ENCODE measurements around the gene PLXNC1.
A peak's percentile ranks its signal among the peaks of the same experiment; 100 is the strongest.

The PLXNC1 gene

DNA sequence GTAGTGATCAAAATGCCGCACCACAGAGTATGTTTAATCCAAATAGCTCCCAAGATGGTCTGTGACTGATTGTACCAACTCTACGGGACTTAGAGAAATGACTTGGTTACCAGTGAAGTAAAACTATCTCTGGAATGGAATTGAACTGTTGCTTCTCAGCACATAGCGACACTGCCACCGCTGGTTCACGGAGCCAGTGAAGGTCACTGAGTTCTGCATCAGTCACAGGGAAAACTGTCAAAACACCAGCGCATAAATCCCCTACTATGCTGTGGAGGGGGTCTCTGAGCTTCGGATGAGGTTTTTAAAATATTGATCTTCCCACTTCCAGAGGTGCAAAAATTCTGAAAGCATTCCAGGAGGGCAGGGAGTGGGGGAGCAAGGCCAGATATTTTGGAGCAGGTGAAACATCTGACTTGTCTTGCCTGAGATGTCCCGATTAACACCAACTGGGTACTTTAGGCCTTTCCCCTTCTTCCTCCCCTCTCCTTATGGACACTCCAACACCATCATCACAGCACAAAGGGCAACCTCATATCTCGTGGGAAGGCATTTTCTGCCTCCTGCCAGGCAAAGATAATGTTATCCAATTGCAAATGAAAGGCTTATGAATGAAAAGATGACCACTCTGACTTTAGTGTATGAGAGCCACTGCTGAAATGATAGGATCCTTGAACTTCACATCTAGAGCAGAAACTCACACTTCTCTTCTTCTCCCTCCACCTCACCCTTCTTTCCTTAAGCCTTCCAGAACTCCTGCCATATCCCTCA, 2.0 kb upstream of the PLXNC1 start:
- H3K9me3 ChIP-seq (ENCODE audit: control insufficient read depth, insufficient read depth, low read depth, low read length): no peaks in the 10 kb centered on the region
- H3K4me1 ChIP-seq (ENCODE audit: control insufficient read depth, insufficient read depth, low read length): peaks cover 8% of the 10 kb centered on the region; the same call in 1 of the 2 replicates
- H3K27me3 ChIP-seq (ENCODE audit: control insufficient read depth, insufficient read depth, low read length): peaks cover 89% of the 10 kb centered on the region
- H3K27ac ChIP-seq (ENCODE audit: low read depth, low read length): no peak overlapping the region
- no peak overlapping the region for H3K4me3 ChIP-seq (ENCODE audit: low read depth, low read length)
- no peak overlapping the region for H3K9ac ChIP-seq (ENCODE audit: low read length)
- no peaks in the 10 kb centered on the region for H3K36me3 ChIP-seq (ENCODE audit: control insufficient read depth, insufficient read depth, low read length)

DNA sequence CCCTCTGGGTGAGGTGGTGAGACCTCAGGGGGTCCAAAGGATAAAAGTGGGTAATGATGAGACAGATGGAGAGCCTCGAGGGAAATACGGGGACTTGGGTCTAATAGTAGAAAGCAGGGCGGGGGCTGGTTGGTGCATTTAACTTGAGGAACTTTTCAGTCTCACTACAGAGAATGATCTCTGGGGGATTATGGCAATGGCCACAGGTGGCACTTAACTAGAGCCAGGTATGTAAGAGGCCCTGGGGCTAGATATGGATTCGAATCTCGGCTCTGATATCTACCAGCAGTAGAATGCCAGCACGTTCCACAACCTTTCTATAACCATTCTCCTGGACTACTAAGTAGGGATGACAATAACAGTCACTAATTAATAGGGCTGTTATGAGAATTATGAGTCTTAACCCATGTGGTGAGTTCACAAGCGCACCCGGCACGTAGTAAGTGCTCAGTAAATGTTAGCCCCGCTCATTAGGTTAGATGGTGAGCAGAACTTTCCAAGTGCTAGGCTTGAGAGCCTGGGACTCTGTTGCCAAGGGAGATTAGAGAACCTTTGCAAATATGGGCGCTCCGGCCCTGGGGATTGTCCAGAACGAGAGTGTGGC, 888 bp upstream of the PLXNC1 start:
- no peak overlapping the region for H3K27ac ChIP-seq (ENCODE audit: low read depth, low read length)
- no peak overlapping the region for H3K9ac ChIP-seq (ENCODE audit: low read length)
- H3K4me3 ChIP-seq (ENCODE audit: low read depth, low read length): peak overlapping the region; percentile 61
- peaks cover 8% of the 10 kb centered on the region; the same call in 1 of the 2 replicates for H3K4me1 ChIP-seq (ENCODE audit: control insufficient read depth, insufficient read depth, low read length)
- no peaks in the 10 kb centered on the region for H3K9me3 ChIP-seq (ENCODE audit: control insufficient read depth, insufficient read depth, low read depth, low read length)
- peaks cover 98% of the 10 kb centered on the region for H3K27me3 ChIP-seq (ENCODE audit: control insufficient read depth, insufficient read depth, low read length)
- H3K36me3 ChIP-seq (ENCODE audit: control insufficient read depth, insufficient read depth, low read length): no peaks in the 10 kb centered on the region

GRCh38 chr12:94148739-94149118, 352 bp downstream of the PLXNC1 start:
- peak overlapping the region; percentile 47 for H3K9ac ChIP-seq (ENCODE audit: low read length)
- peak overlapping the region; percentile 72 for H3K4me3 ChIP-seq (ENCODE audit: low read depth, low read length)
- H3K4me1 ChIP-seq (ENCODE audit: control insufficient read depth, insufficient read depth, low read length): peaks cover 8% of the 10 kb centered on the region; the same call in 1 of the 2 replicates
- peaks cover 98% of the 10 kb centered on the region for H3K27me3 ChIP-seq (ENCODE audit: control insufficient read depth, insufficient read depth, low read length)
- H3K27ac ChIP-seq (ENCODE audit: low read depth, low read length): no peak overlapping the region
- no peaks in the 10 kb centered on the region for H3K36me3 ChIP-seq (ENCODE audit: control insufficient read depth, insufficient read depth, low read length)
- no peaks in the 10 kb centered on the region for H3K9me3 ChIP-seq (ENCODE audit: control insufficient read depth, insufficient read depth, low read depth, low read length)

GRCh38 chr12:94149119-94149780, 873 bp downstream of the PLXNC1 start:
- Histone ChIP-seq H3K27ac (ENCODE audit: low read depth, low read length) (no peak overlapping the region), H3K36me3 (ENCODE audit: control insufficient read depth, insufficient read depth, low read length) (no peaks in the 10 kb centered on the region), H3K27me3 (ENCODE audit: control insufficient read depth, insufficient read depth, low read length) (peaks cover 98% of the 10 kb centered on the region), H3K9ac (ENCODE audit: low read length) (peak overlapping the region; percentile 47), H3K4me3 (ENCODE audit: low read depth, low read length) (peak overlapping the region; percentile 72), H3K9me3 (ENCODE audit: control insufficient read depth, insufficient read depth, low read depth, low read length) (no peaks in the 10 kb centered on the region), H3K4me1 (ENCODE audit: control insufficient read depth, insufficient read depth, low read length) (peaks cover 8% of the 10 kb centered on the region; the same call in 1 of the 2 replicates)

- H3K36me3 ChIP-seq (ENCODE audit: control insufficient read depth, insufficient read depth, low read length): no peaks in the 10 kb centered on the region
- H3K27ac ChIP-seq (ENCODE audit: low read depth, low read length): no peak overlapping the region
- peak overlapping the region; percentile 47 for H3K9ac ChIP-seq (ENCODE audit: low read length)
- peaks cover 98% of the 10 kb centered on the region for H3K27me3 ChIP-seq (ENCODE audit: control insufficient read depth, insufficient read depth, low read length)
- H3K9me3 ChIP-seq (ENCODE audit: control insufficient read depth, insufficient read depth, low read depth, low read length): no peaks in the 10 kb centered on the region
- H3K4me1 ChIP-seq (ENCODE audit: control insufficient read depth, insufficient read depth, low read length): peaks cover 8% of the 10 kb centered on the region; the same call in 1 of the 2 replicates
- peak overlapping the region; percentile 72 for H3K4me3 ChIP-seq (ENCODE audit: low read depth, low read length)
Measured at GRCh38 chr12:94149781-94150239, 1.4 kb downstream of the PLXNC1 start.

- Histone ChIP-seq H3K9ac (ENCODE audit: low read length) (no peak overlapping the region), H3K27me3 (ENCODE audit: control insufficient read depth, insufficient read depth, low read length) (peaks cover 98% of the 10 kb centered on the region)
Measured at GRCh38 chr12:94150240-94151121, 2.1 kb downstream of the PLXNC1 start.

DNA sequence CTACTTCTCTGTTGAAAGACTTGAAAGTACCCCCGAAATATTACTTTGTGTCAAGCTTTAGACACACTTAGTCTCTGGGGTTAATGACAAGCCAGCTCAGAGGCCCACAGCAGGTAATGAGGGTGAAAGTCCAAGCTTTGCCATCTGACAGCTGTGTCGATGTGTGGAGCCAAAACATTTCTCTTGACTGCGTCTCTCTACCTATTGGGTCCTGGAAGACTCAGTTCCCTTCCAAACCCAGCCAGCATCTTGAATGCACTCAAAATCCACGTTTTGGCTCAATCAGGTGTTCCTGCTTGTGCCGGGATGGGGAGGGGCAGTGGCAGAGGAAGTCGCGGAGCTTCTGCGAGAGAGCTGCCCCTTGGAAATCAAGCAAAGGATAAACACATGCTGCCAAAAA, 3.2 kb downstream of the PLXNC1 start:
- H3K27me3 ChIP-seq (ENCODE audit: control insufficient read depth, insufficient read depth, low read length): peaks cover 96% of the 10 kb centered on the region
- no peaks in the 10 kb centered on the region for H3K9me3 ChIP-seq (ENCODE audit: control insufficient read depth, insufficient read depth, low read depth, low read length)
- no peak overlapping the region for H3K4me3 ChIP-seq (ENCODE audit: low read depth, low read length)
- H3K9ac ChIP-seq (ENCODE audit: low read length): no peak overlapping the region
- H3K27ac ChIP-seq (ENCODE audit: low read depth, low read length): no peak overlapping the region
- peaks cover 8% of the 10 kb centered on the region; the same call in 1 of the 2 replicates for H3K4me1 ChIP-seq (ENCODE audit: control insufficient read depth, insufficient read depth, low read length)
- no peaks in the 10 kb centered on the region for H3K36me3 ChIP-seq (ENCODE audit: control insufficient read depth, insufficient read depth, low read length)

More at GRCh38 chr12:94150240-94151121, 2.1 kb downstream of the PLXNC1 start:
- Histone ChIP-seq H3K9me3 (ENCODE audit: control insufficient read depth, insufficient read depth, low read depth, low read length) (no peaks in the 10 kb centered on the region), H3K27ac (ENCODE audit: low read depth, low read length) (no peak overlapping the region), H3K36me3 (ENCODE audit: control insufficient read depth, insufficient read depth, low read length) (no peaks in the 10 kb centered on the region), H3K4me3 (ENCODE audit: low read depth, low read length) (peak overlapping the region; percentile 72), H3K4me1 (ENCODE audit: control insufficient read depth, insufficient read depth, low read length) (peaks cover 8% of the 10 kb centered on the region; the same call in 1 of the 2 replicates)

DNA sequence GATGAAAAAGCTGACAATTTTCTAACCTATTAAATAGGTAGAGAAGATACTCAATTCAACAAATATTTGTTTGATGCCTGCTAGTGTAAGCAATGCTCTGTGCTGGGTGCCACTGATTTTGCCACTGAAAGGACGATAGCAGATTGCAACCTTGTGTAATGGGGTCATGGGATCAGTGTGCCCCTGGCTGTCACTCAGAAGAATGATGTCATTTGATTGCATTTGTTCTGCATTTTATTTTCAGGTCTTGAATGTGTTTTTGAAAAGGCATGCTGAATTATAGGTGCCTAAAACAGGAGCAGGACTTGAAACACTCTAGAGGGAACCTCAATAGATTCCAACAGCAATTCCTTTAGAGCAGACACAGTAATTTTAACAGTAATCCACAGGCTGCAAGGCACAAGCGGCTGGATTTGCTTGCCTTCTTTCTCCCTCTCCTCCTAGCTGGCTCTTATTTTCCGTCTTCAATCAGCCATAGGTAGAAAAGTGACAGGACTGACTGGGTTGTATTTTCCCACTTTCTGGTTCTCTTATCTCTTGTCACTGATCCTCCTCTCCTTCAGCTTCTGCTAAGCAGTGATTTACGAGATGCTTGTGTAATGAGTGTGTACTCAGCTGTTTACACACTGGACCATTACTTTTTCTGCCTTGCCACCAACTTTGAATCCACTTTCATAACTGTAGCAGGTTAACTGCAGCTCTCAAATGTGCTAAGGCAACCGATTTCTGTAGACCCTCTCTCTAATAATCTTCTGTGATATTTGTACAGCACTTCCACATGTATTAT, 4.1 kb downstream of the PLXNC1 start:
- Histone ChIP-seq H3K4me1 (ENCODE audit: control insufficient read depth, insufficient read depth, low read length) (peaks cover 8% of the 10 kb centered on the region; the same call in 1 of the 2 replicates), H3K9me3 (ENCODE audit: control insufficient read depth, insufficient read depth, low read depth, low read length) (no peaks in the 10 kb centered on the region), H3K4me3 (ENCODE audit: low read depth, low read length) (no peak overlapping the region), H3K9ac (ENCODE audit: low read length) (no peak overlapping the region), H3K27ac (ENCODE audit: low read depth, low read length) (no peak overlapping the region), H3K27me3 (ENCODE audit: control insufficient read depth, insufficient read depth, low read length) (peaks cover 94% of the 10 kb centered on the region), H3K36me3 (ENCODE audit: control insufficient read depth, insufficient read depth, low read length) (no peaks in the 10 kb centered on the region)

GRCh38 chr12:94157181-94157580, 8.8 kb downstream of the PLXNC1 start:
- peaks cover 66% of the 10 kb centered on the region for H3K27me3 ChIP-seq (ENCODE audit: control insufficient read depth, insufficient read depth, low read length)
- no peak overlapping the region for H3K4me3 ChIP-seq (ENCODE audit: low read depth, low read length)
- no peaks in the 10 kb centered on the region for H3K9me3 ChIP-seq (ENCODE audit: control insufficient read depth, insufficient read depth, low read depth, low read length)
- no peaks in the 10 kb centered on the region for H3K36me3 ChIP-seq (ENCODE audit: control insufficient read depth, insufficient read depth, low read length)
- no peaks in the 10 kb centered on the region; the same call in 1 of the 2 replicates for H3K4me1 ChIP-seq (ENCODE audit: control insufficient read depth, insufficient read depth, low read length)
- H3K9ac ChIP-seq (ENCODE audit: low read length): no peak overlapping the region
- H3K27ac ChIP-seq (ENCODE audit: low read depth, low read length): no peak overlapping the region

- peaks cover 65% of the 10 kb centered on the region for H3K27me3 ChIP-seq (ENCODE audit: control insufficient read depth, insufficient read depth, low read length)
- no peaks in the 10 kb centered on the region for H3K9me3 ChIP-seq (ENCODE audit: control insufficient read depth, insufficient read depth, low read depth, low read length)
- H3K4me1 ChIP-seq (ENCODE audit: control insufficient read depth, insufficient read depth, low read length): no peaks in the 10 kb centered on the region
- no peak overlapping the region for H3K27ac ChIP-seq (ENCODE audit: low read depth, low read length)
- no peak overlapping the region for H3K4me3 ChIP-seq (ENCODE audit: low read depth, low read length)
- H3K36me3 ChIP-seq (ENCODE audit: control insufficient read depth, insufficient read depth, low read length): no peaks in the 10 kb centered on the region
- no peak overlapping the region for H3K9ac ChIP-seq (ENCODE audit: low read length)
Measured at GRCh38 chr12:94157981-94158411, 9.6 kb downstream of the PLXNC1 start.
